K562 (cell line): ENCODE measurements around the gene CH25H. TPM values are rescaled to one million over a fixed set of nuclear protein-coding genes. Genes with fewer than 3 reads are reported as not detected.

Source experiments
- ATAC-seq: fragments of 200-7000 bp; cut with Tn5 transposase; 3 replicates; pipeline ENCODE4 v1.9.1; 2020; ENCODE audit warnings: moderate library complexity
- BruUV-seq: library from RNA; stranded (reverse); fragments of 400-500 nt; replicated peaks from 2 replicates; lab custom pipeline; 2021; lab: Mats Ljungman, UMichigan
- CTCF ChIA-PET: fragments of 300-600 bp; formaldehyde crosslinking; extraction: SDS; loops from one replicate; lab custom pipeline; 2021; ENCODE audit warnings: low intra/inter-chr PET ratio; lab: Yijun Ruan, JAX
- POLR2A ChIA-PET: fragments of 300-600, 350-650 bp; sonication (Branson Sonifier 250); formaldehyde crosslinking; extraction: SDS; loops from one replicate; lab custom pipeline; 2021; ENCODE audit warnings: antibody characterized with exemption, inconsistent platforms; lab: Yijun Ruan, JAX
- DNase-seq, 4 experiments: peaks; one replicate each; pipeline versions ENCODE4 v3.0.0 to v3.0.0-alpha.2; 2011 to 2018; ENCODE audit warnings: low spot score in 3 of 4, mixed read lengths in 3 of 4; ENCODE audit errors: extremely low read depth in 1 of 4
- FAIRE-seq: peaks from 2 replicates; lab custom pipeline; 2011; peaks lifted over from hg19 to GRCh38; lab: Jason Lieb, UNC
- H2AFZ ChIP-seq: 2 replicates; pipeline ENCODE4 v1.6.0; 2011; ENCODE audit warnings: low read depth, low read length, control low read depth, inconsistent platforms
- H3K27ac ChIP-seq: fragments of 200-600 bp; 3 replicates; pipeline ENCODE4 v1.8.0; 2011; ENCODE audit warnings: low read depth, mild to moderate bottlenecking, control low read depth, inconsistent platforms, low read length, moderate library complexity, mixed read lengths; ENCODE audit errors: extremely low read depth
- H3K27me3 ChIP-seq, 2 experiments: fragments of 300-600 bp in 1 of 2; 2 replicates in 1 of 2; 3 replicates in 1 of 2; pipeline versions ENCODE4 v1.6.0 to v1.8.0; 2011; ENCODE audit warnings: inconsistent platforms in 2 of 2, low read length in 2 of 2, mild to moderate bottlenecking in 1 of 2, mixed read lengths in 1 of 2, moderate library complexity in 1 of 2; ENCODE audit not compliant: control insufficient read depth in 2 of 2, insufficient read depth in 2 of 2
- H3K36me3 ChIP-seq: fragments of 300-600 bp; 3 replicates; pipeline ENCODE4 v1.8.0; 2011; ENCODE audit warnings: mild to moderate bottlenecking, low read length, inconsistent platforms; ENCODE audit not compliant: control insufficient read depth, insufficient read depth
- H3K4me1 ChIP-seq, 2 experiments: fragments of 200-600 bp in 1 of 2; replicated peaks in 1 of 2; 2 replicates in 1 of 2; 3 replicates in 1 of 2; pipeline versions ENCODE4 v1.5.1 to v1.8.0; 2011; ENCODE audit warnings: inconsistent platforms in 2 of 2, low read length in 2 of 2, mild to moderate bottlenecking in 1 of 2, mixed read lengths in 1 of 2, moderate library complexity in 1 of 2; ENCODE audit not compliant: control insufficient read depth in 2 of 2, insufficient read depth in 2 of 2
- H3K4me2 ChIP-seq: 2 replicates; pipeline ENCODE4 v1.6.1; 2011; ENCODE audit warnings: low read length, control low read depth, inconsistent platforms, mixed read lengths; ENCODE audit not compliant: insufficient read depth
- H3K4me3 ChIP-seq: fragments of 200-600 bp; sonication (generic), shearing (Covaris generic); 2 replicates; pipeline ENCODE4 v1.5.1; 2016; ENCODE audit warnings: control low read depth, inconsistent platforms
- H3K79me2 ChIP-seq: fragments of 200-600 bp; 3 replicates; pipeline ENCODE4 v1.8.0; 2011; ENCODE audit warnings: low read length, inconsistent platforms; ENCODE audit not compliant: control insufficient read depth, insufficient read depth
- H3K9ac ChIP-seq, 2 experiments: 2 replicates each; pipeline versions ENCODE4 v1.6.0 to v1.6.1; 2011; ENCODE audit warnings: low read depth in 2 of 2, low read length in 2 of 2, control low read depth in 1 of 2, inconsistent platforms in 1 of 2, mild to moderate bottlenecking in 1 of 2, mixed read lengths in 1 of 2; ENCODE audit not compliant: insufficient read depth in 1 of 2
- H3K9me1 ChIP-seq: one replicate; pipeline ENCODE4 v1.6.0; 2011; ENCODE audit warnings: inconsistent platforms, mild to moderate bottlenecking, low read length, moderate library complexity; ENCODE audit not compliant: control insufficient read depth, insufficient read depth
- H3K9me3 ChIP-seq: replicated peaks from 2 replicates; pipeline ENCODE4 v1.5.1; 2011; ENCODE audit warnings: low read depth, low read length, inconsistent platforms; ENCODE audit not compliant: control insufficient read depth, insufficient read depth
- H4K20me1 ChIP-seq: replicated peaks from 2 replicates; pipeline ENCODE4 v1.6.1; 2011; ENCODE audit warnings: low read length, inconsistent platforms, mixed read lengths; ENCODE audit not compliant: control insufficient read depth, insufficient read depth
- CCAR2 ChIP-seq: fragments of 200-400 bp; formaldehyde crosslinking; IDR thresholded peaks from 2 replicates; pipeline ENCODE4 v1.6.1; 2017; ENCODE audit warnings: mild to moderate bottlenecking, low read depth, low read length
- CCNT2 ChIP-seq: IDR thresholded peaks from 2 replicates; pipeline ENCODE4 v1.6.1; 2011; ENCODE audit warnings: borderline replicate concordance, low read depth, mild to moderate bottlenecking, moderate library complexity, mixed read lengths, low read length; ENCODE audit not compliant: insufficient read length; ENCODE audit errors: extremely low read depth
- CEBPZ ChIP-seq: fragments of 150-350 bp; IDR thresholded peaks from 2 replicates; pipeline ENCODE4 v1.6.1; 2014; ENCODE audit warnings: low read depth, mild to moderate bottlenecking, low read length, borderline replicate concordance
- NR1H2 ChIP-seq: sonication (generic); formaldehyde crosslinking; IDR thresholded peaks from 2 replicates; pipeline ENCODE4 v1.4.0; 2020; ENCODE audit warnings: mild to moderate bottlenecking, missing genetic modification reagents
- NR4A1 ChIP-seq, 2 experiments: fragments of 250-450 bp in 1 of 2; fragments of 450-650 bp in 1 of 2; sonication (Bioruptor Pico) in 1 of 2; IDR thresholded peaks; 2 replicates each; pipeline versions ENCODE4 v1.4.0 to v1.6.1; 2016 to 2020; ENCODE audit warnings: mild to moderate bottlenecking in 2 of 2, missing compliant biosample characterization in 1 of 2, missing genetic modification characterization in 1 of 2, moderate library complexity in 1 of 2
- RBM39 ChIP-seq: fragments of 200-400 bp; formaldehyde crosslinking; optimal IDR thresholded peaks from 2 replicates; pipeline ENCODE3; 2018; ENCODE audit warnings: low read depth, low read length
- TAF7 ChIP-seq: fragments of 450-650 bp; IDR thresholded peaks from 2 replicates; pipeline ENCODE4 v1.6.1; 2016; ENCODE audit warnings: missing genetic modification characterization, missing compliant biosample characterization
- TOE1 ChIP-seq, 2 experiments: fragments of 450-650 bp in 1 of 2; sonication (generic) in 1 of 2; formaldehyde crosslinking in 1 of 2; IDR thresholded peaks; 2 replicates each; pipeline versions ENCODE4 v1.7.1 to v1.8.0; 2016 to 2022; ENCODE audit warnings: borderline replicate concordance in 2 of 2, mild to moderate bottlenecking in 2 of 2, antibody characterized with exemption in 1 of 2, inconsistent platforms in 1 of 2, low read depth in 1 of 2, missing genetic modification reagents in 1 of 2, moderate library complexity in 1 of 2
- in situ Hi-C: fragments of 300-500 bp; cut with MboI; formaldehyde crosslinking; loops from 4 replicates; pipeline ENCODE4 v1.15.0; 2018; ENCODE audit warnings: inconsistent platforms, mixed read lengths
- intact Hi-C: fragments of 100-400 bp; cut with micrococcal nuclease; formaldehyde crosslinking; loops from 2 replicates; pipeline ENCODE4 v1.14.2; 2022
- polyA plus RNA-seq, 8 experiments: library from polyadenylated mRNA; depleted of rRNA in 4 of 8; stranded (reverse) in 5 of 8; unstranded in 3 of 8; fragments of >200 nt; fragmentation: Nextera tagmentation in 2 of 8; fragmentation: Illumina TruSeq in 1 of 8; extraction: Ambion mirVana in 2 of 8; extraction: Trizol in 1 of 8; gene quantifications; 2 replicates each; pipeline versions ENCODE4 v1.2.1 to v1.2.3, GENCODE V29; 2011 to 2014; ENCODE audit warnings: inconsistent platforms in 1 of 8, missing spikeins in 1 of 8
- total RNA-seq, 7 experiments: library from RNA; depleted of rRNA in 6 of 7; stranded (reverse); fragments of >200 nt in 6 of 7; fragmentation: Illumina TruSeq in 2 of 7; extraction: Trizol in 2 of 7; gene quantifications; 2 replicates each; pipeline versions ENCODE4 v1.2.1 to v1.2.3, GENCODE V29; 2011 to 2021; ENCODE audit warnings: low replicate concordance in 1 of 7

CH25H gene
- total and polyA plus RNA-seq, 9 of the 15 experiments (the other 6 are each of a cell fraction or from before 2014, with no cell fraction given): not detected

- TF ChIP-seq CEBPZ (no peak), RBM39 (no peak), CCNT2 (no peak)
These were observed 47.8 kb downstream of the CH25H start (continued) for GRCh38 chr10:89159316-89159715.

GRCh38 chr10:89158446-89158845 lies 48.7 kb downstream of the CH25H start:
- Histone ChIP-seq H3K79me2 (no peaks in the 10 kb centered on the region), H3K9me3 (no peaks in the 10 kb centered on the region), H3K4me2 (no peak overlapping the region), H2AFZ (no peak overlapping the region), H3K27ac (no peak overlapping the region), H3K9ac (no peak overlapping the region), H3K9me1 (no peaks in the 10 kb centered on the region), H4K20me1 (no peaks in the 10 kb centered on the region), H3K4me3 (no peak overlapping the region), H3K36me3 (no peaks in the 10 kb centered on the region), H3K27me3 (no peaks in the 10 kb centered on the region), H3K4me1 (no peaks in the 10 kb centered on the region)
- in situ Hi-C loops: no loop called here
- intact Hi-C loops: no loop called here
- FAIRE-seq (no peak), DNase-seq (no peak), ATAC-seq (no peak)
- TF ChIP-seq TOE1 (IDR thresholded peaks at IDR 0.05; ENCODE audit: borderline replicate concordance): no peak
- TF ChIP-seq TOE1 (CRISPR knock-in tag; IDR thresholded peaks at IDR 0.05; ENCODE audit: borderline replicate concordance, low read depth): no peak
- no peak for TF ChIP-seq NR4A1 (CRISPR knock-in tag; IDR thresholded peaks at IDR 0.05)
- TF ChIP-seq NR4A1 (tag; IDR thresholded peaks at IDR 0.05): no peak
- TF ChIP-seq CCAR2: no peak
- no peak for TF ChIP-seq NR1H2
- no peak for TF ChIP-seq TAF7 (tag)
- ChIA-PET POLR2A (no interaction called here), CTCF (no interaction called here)
- BruUV-seq: no TSS peak
